Skin epidermis (tissue), 12 donors: ENCODE measurements around the gene MAGEA9.
"Not testable (repeated sequence)": the region's sequence is repeated elsewhere in the genome, so short reads cannot be mapped to it uniquely, and the experiment has no call there.

ENCODE experiments used
- H3K27ac ChIP-seq, 21 experiments: fragments of 200-600 bp; sonication (generic) in 11 of 21; one replicate each; pipeline ENCODE4 v1.5.0; 2020; ENCODE audit warnings: mild to moderate bottlenecking in 3 of 21, inconsistent platforms in 2 of 21, moderate library complexity in 2 of 21
- H3K4me3 ChIP-seq, 7 experiments: fragments of 200-600 bp; sonication (generic) in 2 of 7; one replicate each; pipeline ENCODE4 v1.5.0; 2020; ENCODE audit warnings: inconsistent platforms in 2 of 7, mild to moderate bottlenecking in 2 of 7, moderate library complexity in 1 of 7

MAGEA9 gene, protein sequence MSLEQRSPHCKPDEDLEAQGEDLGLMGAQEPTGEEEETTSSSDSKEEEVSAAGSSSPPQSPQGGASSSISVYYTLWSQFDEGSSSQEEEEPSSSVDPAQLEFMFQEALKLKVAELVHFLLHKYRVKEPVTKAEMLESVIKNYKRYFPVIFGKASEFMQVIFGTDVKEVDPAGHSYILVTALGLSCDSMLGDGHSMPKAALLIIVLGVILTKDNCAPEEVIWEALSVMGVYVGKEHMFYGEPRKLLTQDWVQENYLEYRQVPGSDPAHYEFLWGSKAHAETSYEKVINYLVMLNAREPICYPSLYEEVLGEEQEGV

DNA sequence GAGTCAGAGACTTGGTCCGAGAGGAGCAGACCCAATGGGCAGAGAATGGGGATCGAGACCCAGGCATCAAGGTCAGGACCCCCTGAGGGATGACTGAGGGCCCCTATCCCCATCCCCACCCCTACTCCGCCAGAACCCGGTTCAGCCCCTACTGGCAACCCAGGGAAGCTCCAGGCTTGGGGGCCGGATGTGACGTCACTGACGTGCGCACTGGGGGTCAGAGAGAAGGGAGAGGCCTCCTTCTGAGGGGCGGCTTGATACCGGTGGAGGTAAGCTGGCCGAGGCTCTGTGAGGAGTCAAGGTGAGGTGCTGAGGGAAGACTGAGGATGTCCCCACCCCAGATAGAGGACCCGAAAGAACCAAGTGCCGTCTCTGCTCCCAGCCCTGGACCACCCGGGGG lies at the start of gene MAGEA9:
MAGEA9 (plus strand) TSS at position 204 of the 400 bp plus-strand sequence. CDS start 4,281 bp downstream, outside the sequence.
- H3K27ac ChIP-seq, H3K4me3 ChIP-seq: not testable (repeated sequence)

DNA sequence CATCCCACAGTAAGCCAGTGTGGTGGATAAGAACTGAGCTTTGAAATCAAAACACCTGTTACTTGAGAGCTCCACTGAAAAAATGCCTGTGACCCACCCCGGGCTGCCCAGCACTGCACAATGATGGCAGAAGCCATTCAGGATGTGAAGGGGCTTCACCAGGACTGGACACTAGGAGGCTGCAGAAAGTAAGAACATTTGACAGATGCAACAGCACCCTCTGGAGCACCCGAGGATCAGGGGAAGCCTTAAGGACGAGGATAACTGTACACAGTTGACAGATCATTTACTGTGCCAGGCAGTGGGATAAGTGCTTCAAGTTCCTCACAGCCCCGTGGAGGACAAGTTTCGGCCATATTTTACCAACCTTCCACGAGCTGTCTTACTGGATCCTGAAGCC lies 39.5 kb upstream of the MAGEA9 start:
- not testable (repeated sequence) for H3K4me3 ChIP-seq, H3K27ac ChIP-seq

DNA sequence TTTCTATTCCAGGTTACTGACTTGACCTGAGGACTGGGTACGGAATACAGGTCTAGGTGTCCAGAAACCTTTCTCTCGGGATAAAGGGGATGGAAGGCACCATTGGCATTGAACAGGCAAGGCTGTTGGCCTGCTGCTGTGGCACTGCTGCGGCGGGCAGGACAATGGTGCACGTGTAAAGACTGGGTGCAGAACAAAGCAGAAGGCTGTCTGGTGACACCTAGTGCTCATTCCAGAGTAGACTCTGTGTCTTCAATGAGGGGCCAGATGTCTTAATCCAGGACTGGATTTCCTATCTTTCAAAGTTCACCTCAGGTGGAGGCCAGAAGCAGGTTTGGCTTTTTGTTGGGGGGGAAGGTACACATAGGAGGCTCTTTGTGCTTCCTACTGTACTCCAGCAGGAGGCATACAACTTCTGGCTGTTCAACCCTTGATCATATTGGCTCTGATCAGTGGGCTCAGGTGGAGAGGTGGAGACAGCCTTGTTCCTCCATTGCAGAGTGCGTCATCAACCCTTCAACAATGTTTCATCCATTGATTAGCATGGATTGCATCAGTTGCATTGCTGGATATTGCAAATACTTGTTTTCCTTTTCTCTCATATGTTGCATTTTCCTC lies 35.2 kb upstream of the MAGEA9 start:
- not testable (repeated sequence) for H3K4me3 ChIP-seq, H3K27ac ChIP-seq

DNA sequence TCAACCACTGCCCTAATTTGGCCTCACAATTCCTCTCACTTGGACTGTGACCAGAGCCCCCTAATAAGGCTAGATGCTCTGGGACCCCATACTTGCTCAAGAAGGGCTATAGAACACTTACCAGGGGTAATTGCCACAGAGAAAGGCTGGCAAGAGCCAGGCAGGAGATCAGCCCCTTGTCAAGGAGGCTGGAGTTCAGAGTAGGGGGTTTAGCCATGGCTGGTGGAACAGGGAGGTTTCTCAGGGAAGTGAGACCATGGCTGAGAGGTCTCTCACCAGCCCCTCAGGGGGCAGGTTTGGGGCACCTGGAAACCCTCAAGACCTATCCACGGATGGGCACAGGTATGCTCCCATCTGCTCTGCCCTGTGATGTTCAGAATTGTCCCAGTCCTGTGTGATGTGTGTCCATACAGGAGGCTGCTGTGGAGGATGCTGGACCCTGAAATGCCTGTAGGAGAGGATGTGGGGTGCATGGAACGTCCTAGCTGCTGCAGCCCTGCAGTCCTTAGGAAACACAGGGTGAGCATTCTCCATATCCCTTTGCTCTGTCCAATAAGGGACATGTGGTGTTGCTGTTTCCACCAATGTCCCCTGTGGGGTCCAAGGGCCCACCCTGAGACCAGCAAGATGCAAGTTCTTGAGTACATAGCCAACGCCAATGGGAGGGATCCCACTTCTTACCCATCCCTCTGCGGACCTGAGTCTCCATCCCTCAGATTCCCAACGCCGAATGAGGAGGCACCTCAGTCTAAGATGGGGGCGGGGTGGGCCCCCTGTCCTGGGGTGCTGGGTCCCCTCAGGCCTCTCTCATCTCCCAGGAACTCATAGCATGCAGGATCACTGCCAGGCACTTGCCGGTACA lies 24.3 kb upstream of the MAGEA9 start:
- H3K4me3 ChIP-seq = no peak overlapping the region
- no peak overlapping the region for H3K27ac ChIP-seq

DNA sequence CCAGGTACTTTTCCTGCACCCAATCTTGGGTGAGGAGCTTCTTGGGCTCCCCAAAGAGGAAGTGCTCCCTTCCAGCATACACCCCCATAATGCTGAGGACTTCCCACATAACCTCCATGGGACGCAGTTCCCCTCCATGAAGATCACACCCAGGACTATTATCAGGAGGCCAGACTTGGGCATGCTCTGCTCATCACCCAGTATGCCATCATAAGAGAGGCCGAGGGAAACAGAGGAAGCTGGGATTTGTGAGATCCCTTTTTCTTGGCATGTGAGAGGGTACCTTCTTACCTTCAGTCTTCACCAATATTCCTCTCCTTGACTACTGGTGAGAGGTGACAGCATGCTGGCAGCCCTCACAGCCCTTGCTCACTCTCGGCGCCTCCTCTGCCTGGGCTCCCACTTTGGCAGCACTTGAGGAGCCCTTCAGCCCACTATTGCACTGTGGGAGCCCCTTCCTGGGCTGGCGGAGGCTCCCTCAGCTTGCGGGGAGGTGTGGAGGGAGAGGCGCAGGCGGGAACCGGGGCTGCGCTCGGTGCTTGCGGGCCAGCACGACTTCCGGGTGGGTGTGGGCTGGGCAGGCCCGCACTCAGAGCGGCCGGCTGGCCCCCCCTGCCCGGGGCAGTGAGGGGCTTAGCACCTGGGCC lies 23.5 kb upstream of the MAGEA9 start:
- Histone ChIP-seq H3K4me3 (no peak overlapping the region), H3K27ac (no peak overlapping the region)

DNA sequence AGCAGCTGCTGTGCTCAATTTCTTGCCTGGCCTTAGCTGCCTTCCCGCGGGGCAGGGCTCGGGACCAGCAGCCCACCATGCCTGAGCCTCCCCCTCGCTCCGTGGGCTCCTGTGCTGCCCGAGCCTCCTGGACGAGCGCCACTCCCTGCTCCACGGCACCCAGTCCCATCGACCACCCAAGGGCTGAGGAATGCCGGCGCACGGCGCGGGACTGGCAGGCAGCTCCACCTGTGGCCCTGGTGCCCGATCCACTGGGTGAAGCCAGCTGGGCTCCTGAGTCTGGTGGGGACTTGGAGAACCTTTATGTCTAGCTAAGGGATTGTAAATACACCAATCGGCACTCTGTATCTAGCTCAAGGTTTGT lies 23.0 kb upstream of the MAGEA9 start:
- not testable (repeated sequence) for H3K4me3 ChIP-seq, H3K27ac ChIP-seq

DNA sequence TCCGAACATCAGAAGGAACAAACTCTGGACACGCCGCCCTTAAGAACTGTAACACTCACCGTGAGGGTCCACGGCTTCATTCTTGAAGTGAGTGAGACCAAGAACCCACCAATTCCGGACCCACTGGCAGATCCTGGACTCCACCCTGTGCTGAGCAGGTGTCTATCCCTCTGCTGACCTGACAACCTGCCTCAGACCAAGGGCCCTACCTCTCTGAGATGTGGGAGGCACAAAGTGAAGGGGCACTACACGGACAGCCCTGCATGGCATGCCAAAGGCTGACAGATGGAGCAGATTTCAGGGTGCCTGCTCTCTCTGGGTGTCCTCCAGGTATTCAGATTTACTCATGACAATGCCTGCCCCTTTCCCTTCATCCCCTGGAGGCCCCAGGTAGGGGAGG lies 21.9 kb upstream of the MAGEA9 start:
- Histone ChIP-seq H3K4me3 (no peak overlapping the region), H3K27ac (no peak overlapping the region)

DNA sequence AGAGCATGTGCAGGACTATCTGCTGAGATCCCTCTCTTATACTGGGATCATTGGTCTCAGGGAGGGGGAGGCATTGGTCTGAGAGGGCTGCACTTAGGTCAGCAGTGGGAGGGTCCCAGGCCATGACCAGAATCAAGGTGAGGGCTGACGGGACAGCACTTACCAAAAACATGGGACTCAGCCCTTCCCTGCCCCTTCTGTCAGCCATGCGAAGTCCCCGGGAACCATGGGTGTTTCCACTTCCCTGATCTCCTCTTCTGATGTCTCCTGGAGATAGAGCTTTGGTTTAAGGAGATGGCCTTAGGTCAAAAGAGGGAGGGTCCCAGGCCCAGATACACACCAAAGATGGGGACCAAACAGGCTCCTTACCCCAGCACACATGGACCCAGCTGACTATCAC lies 20.8 kb upstream of the MAGEA9 start:
- Histone ChIP-seq H3K27ac (no peak overlapping the region), H3K4me3 (no peak overlapping the region)

DNA sequence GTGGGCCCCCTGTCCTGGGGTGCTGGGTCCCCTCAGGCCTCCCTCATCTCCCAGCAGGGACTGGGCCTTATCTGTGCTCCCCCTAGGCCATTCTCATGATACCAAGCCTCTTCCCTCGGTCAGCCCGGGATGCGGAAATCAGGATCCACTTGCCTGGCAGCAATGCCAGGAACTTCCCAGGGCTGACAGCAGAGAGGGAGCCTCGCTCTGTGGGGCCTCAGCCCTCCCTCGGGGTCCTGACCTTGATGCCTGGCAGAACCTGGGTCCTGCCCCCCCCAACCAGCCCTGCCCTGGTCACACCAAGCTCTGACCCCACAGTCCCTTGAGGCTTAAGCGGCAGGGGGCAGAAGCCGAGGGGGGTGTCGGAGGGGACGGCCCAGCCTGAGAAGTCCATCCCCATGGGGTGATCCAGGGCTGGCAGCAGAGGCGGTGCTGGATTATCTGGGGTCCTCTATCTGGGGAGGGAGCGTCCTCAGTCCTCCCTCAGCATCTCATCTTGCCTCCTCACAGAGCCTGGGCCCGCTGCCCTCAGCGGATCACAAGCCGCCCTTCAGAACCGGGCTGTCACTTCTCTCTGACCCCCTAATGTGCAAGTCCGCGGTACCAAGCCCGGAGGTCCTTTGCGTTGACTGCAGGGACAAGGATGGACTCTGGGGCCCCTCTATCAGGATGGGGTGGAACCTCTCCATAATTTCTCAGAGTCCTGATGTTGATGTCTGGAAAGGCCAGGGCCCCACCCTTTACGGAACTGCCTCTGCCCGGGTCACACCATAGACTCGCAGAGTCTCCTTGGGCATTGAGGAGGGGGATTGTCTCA lies 19.7 kb upstream of the MAGEA9 start:
- not testable (repeated sequence) for H3K4me3 ChIP-seq, H3K27ac ChIP-seq

DNA sequence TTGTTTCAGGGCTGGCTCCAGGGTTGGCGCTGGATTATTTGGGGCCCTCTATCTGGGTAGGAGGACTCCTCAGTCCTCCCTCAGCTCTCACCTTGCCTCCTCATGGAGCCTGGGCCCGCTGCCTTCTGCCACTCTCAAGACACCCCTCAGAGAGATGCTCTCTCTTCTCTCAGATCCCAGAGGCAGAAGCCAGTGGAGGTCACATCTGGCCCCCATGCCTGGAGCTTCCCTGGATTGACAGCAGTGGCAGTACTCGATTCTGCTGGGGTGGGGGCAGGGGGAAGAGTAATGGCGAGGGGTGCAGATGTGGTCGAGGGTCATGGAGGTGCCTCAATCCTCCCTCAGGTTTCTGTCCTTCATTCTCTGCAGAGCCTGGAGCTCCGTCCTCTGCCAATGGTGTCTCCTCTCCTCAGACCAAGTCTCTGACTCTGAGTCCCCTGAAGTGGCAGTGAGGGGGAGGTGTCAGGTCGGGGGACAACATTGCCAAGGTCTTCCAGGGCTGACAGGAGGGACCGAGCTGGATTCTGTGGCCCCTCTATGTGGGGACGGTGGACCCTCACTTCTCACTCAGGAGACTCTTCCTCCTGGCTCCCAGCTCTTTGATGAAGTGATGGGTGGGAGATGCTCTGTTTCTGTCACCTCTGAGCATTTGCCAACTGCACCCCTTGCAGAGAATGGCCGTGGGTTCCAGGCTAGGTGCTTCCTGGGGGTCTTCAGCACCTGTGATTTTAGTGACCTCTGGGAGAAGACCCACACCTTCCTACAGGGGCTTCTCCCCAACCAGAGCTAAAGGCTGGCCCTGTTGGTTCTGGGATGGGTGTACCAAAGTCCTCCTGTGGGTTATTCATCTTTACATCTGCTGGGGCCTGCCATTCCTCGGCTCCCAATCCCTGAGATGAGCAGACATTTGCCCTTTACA lies 18.8 kb upstream of the MAGEA9 start:
- Histone ChIP-seq H3K4me3 (no peak overlapping the region), H3K27ac (no peak overlapping the region)

DNA sequence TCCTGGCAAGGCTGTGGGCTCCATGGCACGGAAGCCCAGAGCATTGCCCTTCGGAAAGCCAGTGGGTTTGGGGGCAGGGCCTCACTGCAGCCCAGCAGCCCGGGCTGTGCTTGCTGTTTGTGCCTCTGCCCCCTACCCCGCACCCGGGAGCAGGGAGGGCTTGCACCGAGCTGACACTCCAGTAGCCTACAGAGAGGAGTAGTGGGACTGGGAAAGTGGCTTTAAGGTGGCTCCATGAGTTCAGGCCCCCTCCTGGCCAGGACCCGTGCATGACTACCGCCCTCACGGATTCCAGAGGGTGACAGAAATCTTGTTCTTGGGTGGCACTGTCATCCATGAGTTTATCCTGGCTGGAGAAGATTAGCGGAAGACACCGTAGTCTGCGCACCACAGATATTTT lies 11.4 kb upstream of the MAGEA9 start:
- H3K4me3 ChIP-seq, H3K27ac ChIP-seq: not testable (repeated sequence)

DNA sequence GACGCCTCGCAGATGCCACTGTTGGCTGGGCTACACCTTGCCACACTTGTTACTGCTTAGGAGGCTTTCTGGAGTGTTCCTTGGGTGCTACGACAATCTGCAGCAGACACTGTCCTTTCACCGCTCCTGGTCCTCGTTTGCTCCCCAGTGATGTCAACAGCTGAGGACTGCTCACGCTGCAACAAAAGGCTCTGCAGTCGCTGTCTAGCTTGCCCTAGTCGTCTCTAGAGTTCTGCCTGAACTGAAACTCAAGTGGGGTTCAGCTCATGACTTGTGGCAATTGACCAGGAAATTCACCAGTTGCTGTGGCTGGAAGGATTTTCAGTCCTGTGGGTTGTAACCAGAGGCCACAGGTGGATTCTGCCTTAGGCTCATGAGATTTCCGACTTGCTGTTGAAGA lies 8.7 kb upstream of the MAGEA9 start:
- H3K4me3 ChIP-seq, H3K27ac ChIP-seq: not testable (repeated sequence)

DNA sequence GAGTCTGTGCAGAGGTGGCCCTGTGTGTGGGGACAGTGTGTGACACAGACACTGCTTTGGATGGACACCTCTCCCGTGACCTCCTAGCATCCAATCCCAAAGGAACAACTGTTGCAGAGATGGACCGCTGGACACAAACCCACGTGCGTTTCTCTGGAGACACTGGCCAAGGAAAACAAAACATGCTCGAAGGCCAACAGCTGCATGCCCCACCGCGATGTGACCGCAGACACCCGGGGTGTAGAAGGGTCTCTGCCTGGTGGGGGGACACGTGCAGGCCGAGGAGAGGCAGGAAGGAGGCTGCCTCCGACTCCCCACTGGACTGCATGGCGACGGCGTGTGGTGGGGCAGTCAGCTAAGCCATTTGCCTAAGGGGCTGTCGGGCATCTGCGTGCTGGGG lies 8.0 kb upstream of the MAGEA9 start, which contains the start of gene HSFX1:
HSFX1 (plus strand) TSS at position 301 of the 400 bp plus-strand sequence. CDS start 614 bp downstream, outside the sequence.
- not testable (repeated sequence) for H3K27ac ChIP-seq, H3K4me3 ChIP-seq

DNA sequence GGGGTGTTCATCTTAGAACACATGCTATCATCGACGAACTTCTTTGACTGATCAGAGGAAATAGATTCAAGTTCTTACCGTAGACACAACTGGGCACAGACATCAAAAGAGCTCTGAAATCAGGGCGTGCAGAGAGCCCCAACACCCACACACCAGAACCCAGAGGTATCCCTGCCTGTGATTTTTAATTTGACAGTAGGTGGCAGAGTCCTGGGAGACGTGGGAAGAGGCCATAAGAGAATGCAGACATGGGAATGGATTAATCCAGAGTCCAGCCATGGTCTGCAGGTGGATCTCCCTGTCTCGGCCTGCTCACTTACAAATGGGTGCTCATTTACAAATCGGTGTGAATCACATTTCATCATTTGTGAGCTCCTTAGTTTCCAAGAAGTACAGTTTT lies 3.7 kb upstream of the MAGEA9 start:
- H3K27ac ChIP-seq, H3K4me3 ChIP-seq: not testable (repeated sequence)

DNA sequence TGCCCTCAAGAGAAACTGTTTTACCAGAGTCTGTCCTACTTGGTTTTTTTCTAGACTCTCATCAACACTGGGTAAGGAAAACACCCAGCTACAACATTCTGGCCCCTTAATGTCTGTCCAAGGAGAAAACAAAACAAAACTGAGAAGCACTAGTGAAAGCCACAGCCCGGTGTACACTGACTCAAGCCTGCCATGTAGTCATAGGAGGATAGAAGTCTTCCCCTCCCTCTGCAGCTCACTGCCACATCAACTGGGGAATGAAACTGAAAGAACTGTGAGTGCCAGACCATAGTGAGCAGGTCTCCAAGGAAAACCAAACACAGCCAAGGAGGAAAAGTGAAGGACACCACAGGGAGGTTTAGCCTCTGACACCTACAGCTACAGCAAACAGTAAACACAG lies 13.8 kb downstream of the MAGEA9 start:
- not testable (repeated sequence) for H3K27ac ChIP-seq, H3K4me3 ChIP-seq

DNA sequence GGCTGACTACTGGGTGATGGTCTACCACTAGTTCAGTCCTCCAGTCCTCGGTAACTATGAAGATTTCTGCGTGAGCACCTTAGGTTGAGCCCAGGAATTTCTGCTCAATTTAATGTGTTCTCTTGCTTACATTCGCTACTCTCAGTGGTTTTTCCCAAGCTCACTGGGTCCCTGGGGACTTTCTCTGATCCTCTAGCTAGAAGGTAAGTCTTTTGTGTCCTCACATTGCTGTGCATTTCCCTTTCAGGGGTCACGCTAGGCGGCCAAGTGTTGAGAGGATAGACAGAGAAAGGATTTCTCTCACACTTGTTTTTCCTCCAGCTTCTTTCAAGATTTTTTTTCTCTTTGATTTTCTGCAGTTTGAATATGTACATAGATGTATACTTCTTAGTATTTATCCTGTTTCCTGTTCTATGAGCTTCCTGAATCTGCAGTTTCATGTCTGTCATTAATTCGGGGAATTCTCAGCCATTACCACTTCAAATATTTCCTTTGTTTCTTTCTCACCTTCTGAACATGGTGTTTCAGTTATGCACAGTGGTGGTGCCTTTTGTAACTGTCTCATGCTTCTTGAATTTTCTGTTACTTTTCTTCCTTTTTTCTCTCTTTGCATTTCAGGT lies 17.5 kb downstream of the MAGEA9 start:
- Histone ChIP-seq H3K27ac (no peak overlapping the region), H3K4me3 (no peak overlapping the region)

DNA sequence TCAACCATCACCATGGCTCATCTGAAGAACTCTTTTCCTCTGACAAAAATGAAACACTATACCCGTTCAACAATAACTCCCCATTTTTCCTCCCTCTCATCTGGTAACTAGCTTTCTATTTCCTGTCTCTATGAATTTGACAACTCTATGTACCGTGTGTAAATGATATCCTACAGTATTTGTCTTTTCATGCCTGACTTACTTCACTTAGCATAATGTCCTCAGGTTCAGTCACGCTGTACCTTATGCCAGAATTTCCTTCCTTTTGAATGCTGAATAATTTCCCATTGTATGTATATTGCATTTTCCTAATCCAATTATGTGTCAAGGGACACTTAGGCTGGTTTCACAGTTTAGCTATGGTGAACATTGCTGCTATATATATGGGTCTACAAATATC lies 18.2 kb downstream of the MAGEA9 start:
- no peak overlapping the region for H3K27ac ChIP-seq
- H3K4me3 ChIP-seq = no peak overlapping the region

DNA sequence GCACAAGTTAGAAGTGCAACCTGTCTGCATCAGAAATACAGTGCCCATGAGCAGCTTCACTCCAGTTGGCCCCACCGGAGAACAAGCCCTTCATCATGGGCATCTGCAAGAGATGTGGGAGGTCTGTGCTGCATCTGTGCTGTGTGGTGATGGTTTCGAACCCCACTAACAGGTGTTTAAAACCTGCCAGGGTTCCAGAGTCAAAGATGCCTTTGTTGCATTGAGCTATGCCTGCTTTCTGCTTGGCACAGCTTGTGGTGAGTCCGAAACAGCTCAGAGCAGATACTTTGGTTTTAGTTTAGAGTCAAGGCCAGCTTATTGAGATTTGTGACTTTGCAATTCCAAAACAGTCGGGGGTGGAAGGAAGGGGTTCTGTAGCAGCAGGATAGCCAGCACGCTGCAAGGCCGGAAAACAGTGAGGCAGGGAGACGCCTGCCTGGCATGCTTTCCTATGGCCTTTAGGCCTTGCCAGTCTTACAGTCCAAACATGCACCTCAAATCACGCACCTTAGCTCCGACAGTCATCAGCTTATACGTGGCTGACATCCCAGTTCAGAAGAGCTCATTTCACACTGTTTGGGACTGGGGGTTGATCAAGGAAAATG lies 21.8 kb downstream of the MAGEA9 start:
- Histone ChIP-seq H3K27ac (no peak overlapping the region), H3K4me3 (no peak overlapping the region)
